ENCODE results near the gene PRKAA1.
"Not testable (repeated sequence)": the region's sequence is repeated elsewhere in the genome, so short reads cannot be mapped to it uniquely, and the experiment has no call there.

Gene PRKAA1

DNA sequence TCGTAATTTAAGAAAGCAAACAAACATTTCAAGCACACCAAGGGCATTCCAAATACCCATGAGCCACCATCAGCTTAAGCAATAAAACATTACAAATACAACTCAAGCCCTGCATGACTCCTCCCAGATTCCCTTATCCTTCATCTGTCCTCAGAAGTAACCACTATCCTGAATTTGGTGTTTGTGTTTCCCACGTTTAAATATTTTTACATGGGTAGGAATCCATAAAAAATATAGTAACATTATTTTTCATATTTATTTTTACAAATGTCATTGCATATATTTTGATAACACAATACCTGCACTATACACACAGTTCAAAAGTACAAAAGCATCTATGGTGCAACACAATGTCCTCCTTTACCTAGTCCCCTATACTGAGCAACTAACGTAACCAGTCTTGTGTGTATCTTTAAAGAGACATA lies 6.4 kb downstream of the PRKAA1 start:
- Histone ChIP-seq H3K9me3 (no peaks in the 10 kb centered on the region; the same call in 1 of the 2 replicates), H3K4me1 (no peaks in the 10 kb centered on the region), H3K36me3 (peaks cover 10% of the 10 kb centered on the region), H3K4me3 (ENCODE audit: low read depth, low read length) (no peak overlapping the region), H3K27me3 (no peaks in the 10 kb centered on the region)
- TF ChIP-seq, protein P1, sequence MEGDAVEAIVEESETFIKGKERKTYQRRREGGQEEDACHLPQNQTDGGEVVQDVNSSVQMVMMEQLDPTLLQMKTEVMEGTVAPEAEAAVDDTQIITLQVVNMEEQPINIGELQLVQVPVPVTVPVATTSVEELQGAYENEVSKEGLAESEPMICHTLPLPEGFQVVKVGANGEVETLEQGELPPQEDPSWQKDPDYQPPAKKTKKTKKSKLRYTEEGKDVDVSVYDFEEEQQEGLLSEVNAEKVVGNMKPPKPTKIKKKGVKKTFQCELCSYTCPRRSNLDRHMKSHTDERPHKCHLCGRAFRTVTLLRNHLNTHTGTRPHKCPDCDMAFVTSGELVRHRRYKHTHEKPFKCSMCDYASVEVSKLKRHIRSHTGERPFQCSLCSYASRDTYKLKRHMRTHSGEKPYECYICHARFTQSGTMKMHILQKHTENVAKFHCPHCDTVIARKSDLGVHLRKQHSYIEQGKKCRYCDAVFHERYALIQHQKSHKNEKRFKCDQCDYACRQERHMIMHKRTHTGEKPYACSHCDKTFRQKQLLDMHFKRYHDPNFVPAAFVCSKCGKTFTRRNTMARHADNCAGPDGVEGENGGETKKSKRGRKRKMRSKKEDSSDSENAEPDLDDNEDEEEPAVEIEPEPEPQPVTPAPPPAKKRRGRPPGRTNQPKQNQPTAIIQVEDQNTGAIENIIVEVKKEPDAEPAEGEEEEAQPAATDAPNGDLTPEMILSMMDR (IDR thresholded peaks at IDR 0.05; ENCODE audit: low read depth, low read length) = no peak
- DNase-seq = no peak

DNA sequence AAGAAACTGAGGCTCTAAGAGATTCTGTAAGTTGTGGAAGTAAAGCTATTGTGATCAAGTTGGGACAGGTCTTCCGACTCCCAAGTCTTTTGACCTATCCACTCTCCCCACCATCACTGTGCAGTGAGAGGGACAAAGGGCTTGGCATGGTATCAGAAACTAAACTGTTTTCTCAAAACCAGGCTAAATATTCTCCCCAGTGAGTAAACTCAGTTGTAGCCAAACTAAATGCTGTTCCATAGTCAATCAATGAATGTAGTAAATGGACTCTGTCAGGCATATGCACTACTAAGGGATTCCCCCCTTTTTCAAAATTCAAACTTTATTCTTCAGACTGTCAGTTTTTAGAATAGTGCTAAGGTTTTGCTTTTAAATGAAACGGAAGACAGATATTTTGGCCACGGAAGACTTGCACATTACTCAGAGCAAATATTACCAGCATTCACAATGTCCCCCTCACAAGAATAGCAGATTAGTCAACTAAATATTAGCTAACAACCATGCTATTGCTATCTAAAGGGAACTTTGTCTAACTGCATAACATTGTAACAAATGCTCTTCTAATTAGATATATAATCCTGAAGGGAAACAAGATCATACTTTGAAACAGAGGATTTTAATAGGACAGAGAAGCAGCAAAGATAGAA lies 7.1 kb downstream of the PRKAA1 start:
- Histone ChIP-seq H3K27me3 (no peaks in the 10 kb centered on the region), H3K9me3 (no peaks in the 10 kb centered on the region; the same call in 1 of the 2 replicates), H3K4me3 (ENCODE audit: low read depth, low read length) (no peak overlapping the region), H3K36me3 (peaks cover 10% of the 10 kb centered on the region), H3K4me1 (no peaks in the 10 kb centered on the region)
- DNase-seq = no peak
- TF ChIP-seq, protein P1 (IDR thresholded peaks at IDR 0.05; ENCODE audit: low read depth, low read length) = no peak

DNA sequence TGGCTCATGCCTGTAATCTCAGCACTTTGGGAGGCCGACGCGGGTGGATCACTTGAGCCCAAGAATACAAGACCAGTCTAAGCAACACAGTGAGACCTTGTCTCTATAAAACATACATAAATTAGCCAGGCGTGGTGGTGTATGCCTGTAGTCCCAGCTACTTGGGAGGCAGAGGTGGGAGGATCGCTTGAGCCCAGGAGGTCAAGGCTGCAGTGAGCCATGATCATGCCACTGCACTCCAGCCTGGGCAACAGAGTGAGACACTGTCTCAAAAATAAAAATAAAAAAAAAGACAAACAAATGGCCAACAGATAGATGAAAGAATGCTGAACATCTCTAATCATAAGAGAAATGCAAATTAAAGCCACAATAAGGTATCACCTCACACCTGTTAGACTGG lies 9.2 kb downstream of the PRKAA1 start:
- H3K36me3 ChIP-seq = not testable (repeated sequence)

DNA sequence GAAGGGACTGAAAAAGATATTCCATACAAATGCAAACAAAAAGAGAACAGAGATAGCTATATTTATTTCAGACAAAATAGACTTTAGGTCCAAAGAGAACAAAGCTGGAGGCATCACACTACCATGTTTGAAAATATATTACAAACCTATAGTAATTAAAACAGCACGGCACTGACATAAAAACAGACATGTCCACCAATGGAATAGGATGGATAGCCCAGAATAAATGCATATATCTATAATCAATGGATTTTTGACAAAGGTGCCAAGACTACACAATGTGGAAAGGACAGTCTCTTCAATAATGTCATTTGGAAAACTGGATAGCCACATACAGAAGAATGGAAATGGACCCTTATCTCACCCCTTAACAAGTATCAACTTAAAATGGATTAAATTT lies 10.2 kb downstream of the PRKAA1 start:
- 0 out of 2 replicates have a peak, but pooled peaks cover 4% of the 10 kb centered on the region for H3K36me3 ChIP-seq
- H3K4me1 ChIP-seq = no peaks in the 10 kb centered on the region
- no peak for DNase-seq
- no peaks in the 10 kb centered on the region for H3K27me3 ChIP-seq
- no peaks in the 10 kb centered on the region; the same call in 1 of the 2 replicates for H3K9me3 ChIP-seq
- TF ChIP-seq, protein P1 (IDR thresholded peaks at IDR 0.05; ENCODE audit: low read depth, low read length) = no peak
- no peak overlapping the region for H3K4me3 ChIP-seq (ENCODE audit: low read depth, low read length)

More for the DNA sequence above, 9.2 kb downstream of the PRKAA1 start:
- not testable (repeated sequence) for H3K4me1 ChIP-seq; H3K4me3 ChIP-seq (ENCODE audit: low read depth, low read length); H3K27me3 ChIP-seq; H3K9me3 ChIP-seq; DNase-seq

DNA sequence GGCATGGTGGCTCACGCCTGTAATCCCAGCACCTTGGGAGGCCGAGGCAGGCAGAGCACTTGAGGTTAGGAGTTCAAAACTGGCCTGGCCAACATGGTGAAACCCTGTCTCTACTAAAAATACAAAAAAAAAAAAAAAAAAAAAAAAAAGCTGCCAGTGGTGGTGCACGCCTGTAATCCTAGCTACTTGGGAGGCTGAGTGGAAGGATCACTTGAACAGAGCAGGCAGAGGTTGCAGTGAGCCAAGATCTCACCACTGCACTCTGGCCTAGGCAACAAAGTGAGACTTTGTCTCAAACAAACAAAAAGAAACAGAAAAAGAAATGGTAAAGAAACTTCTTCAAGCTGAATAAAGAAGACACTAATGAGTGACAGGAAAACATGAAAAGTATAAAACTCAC lies 11.5 kb downstream of the PRKAA1 start:
- DNase-seq; H3K4me1 ChIP-seq; H3K36me3 ChIP-seq; H3K9me3 ChIP-seq; H3K4me3 ChIP-seq (ENCODE audit: low read depth, low read length); H3K27me3 ChIP-seq: not testable (repeated sequence)

DNA sequence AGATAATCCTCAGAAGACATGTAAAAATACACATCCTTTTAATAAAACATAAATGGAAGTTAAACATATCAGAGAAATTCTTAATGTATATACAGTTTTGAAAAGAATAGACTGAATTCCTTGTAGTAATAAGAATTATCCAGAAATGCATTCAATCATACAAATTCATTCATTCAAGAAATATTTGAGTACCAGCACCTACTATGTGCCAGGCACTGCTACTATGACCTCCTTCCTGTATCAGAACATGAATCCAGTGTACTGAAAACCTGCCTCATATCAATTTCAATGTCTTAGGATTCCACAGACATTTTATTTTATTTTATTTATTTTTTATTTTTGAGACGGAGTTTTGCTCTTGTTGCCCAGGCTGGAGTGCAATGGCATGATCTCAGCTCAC lies 13.3 kb downstream of the PRKAA1 start:
- Histone ChIP-seq H3K4me3 (ENCODE audit: low read depth, low read length) (no peak overlapping the region), H3K27me3 (no peaks in the 10 kb centered on the region), H3K9me3 (no peaks in the 10 kb centered on the region; the same call in 1 of the 2 replicates), H3K36me3 (0 out of 2 replicates have a peak, but pooled peaks cover 4% of the 10 kb centered on the region), H3K4me1 (no peaks in the 10 kb centered on the region)
- no peak for DNase-seq
- TF ChIP-seq, protein P1 (IDR thresholded peaks at IDR 0.05; ENCODE audit: low read depth, low read length) = no peak

DNA sequence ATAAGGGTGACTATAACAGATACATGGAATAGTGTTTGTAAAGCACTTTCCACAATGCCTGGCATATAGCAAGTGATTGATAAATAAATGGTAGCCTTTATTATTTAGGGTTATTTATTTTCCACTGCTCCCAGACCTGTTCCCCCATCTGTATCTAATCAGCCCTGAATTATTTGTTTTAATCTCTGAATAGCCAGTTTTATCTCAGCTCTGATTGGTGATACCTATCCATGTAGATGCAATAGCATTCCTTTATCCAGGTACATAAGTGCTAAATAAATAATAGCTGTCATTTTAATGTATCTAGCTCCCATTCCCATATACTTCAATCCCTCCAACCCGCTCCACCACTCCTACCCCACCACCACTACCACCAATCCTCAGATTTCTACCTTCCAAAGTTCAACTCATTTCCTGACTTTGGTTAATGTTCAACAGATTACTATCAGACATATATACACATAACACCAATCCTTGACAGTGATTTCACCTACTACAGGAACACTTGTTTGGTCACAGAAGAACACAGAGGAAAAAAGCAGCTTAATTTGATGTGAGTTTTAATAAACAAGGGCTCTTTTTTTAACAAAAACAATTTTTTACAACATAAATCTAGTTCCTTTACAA lies 14.0 kb downstream of the PRKAA1 start:
- H3K27me3 ChIP-seq = no peaks in the 10 kb centered on the region
- H3K4me1 ChIP-seq = no peaks in the 10 kb centered on the region
- H3K4me3 ChIP-seq (ENCODE audit: low read depth, low read length) = no peak overlapping the region
- H3K36me3 ChIP-seq = 0 out of 2 replicates have a peak, but pooled peaks cover 4% of the 10 kb centered on the region
- DNase-seq = no peak
- H3K9me3 ChIP-seq = no peaks in the 10 kb centered on the region; the same call in 1 of the 2 replicates
- TF ChIP-seq, protein P1 (IDR thresholded peaks at IDR 0.05; ENCODE audit: low read depth, low read length) = no peak

Measured in BE2C (cell line).